VCaP (cell line): ENCODE data around the gene IFNL1.

Source experiments
- H3K27ac ChIP-seq: fragments of 450-650 bp; 2 replicates; pipeline ENCODE4 v1.5.1; 2017
- CTCF ChIP-seq: fragments of 450-650 bp; conservative IDR thresholded peaks from 2 replicates; pipeline ENCODE4 v1.5.1; 2017; ENCODE audit warnings: mild to moderate bottlenecking, moderate library complexity

IFNL1 gene

GRCh38 chr19:39324242-39324842, 28.1 kb downstream of the IFNL1 start:
- H3K27ac ChIP-seq, result no peak overlapping the region

GRCh38 chr19:39325778-39326665, 29.8 kb downstream of the IFNL1 start:
- no peak overlapping the region for H3K27ac ChIP-seq
- TF ChIP-seq CTCF, result no peak

More at GRCh38 chr19:39324242-39324842, 28.1 kb downstream of the IFNL1 start:
- TF ChIP-seq CTCF, result no peak

- H3K27ac ChIP-seq, result no peak overlapping the region
- no peak for TF ChIP-seq CTCF
Observed at GRCh38 chr19:39327363-39328045, 31.3 kb downstream of the IFNL1 start.

- peak; percentile 97 for TF ChIP-seq CTCF
- H3K27ac ChIP-seq, result no peak overlapping the region
Observed at GRCh38 chr19:39328046-39328705, 32.0 kb downstream of the IFNL1 start.

GRCh38 chr19:39329948-39330347, 33.7 kb downstream of the IFNL1 start:
- no peak for TF ChIP-seq CTCF
- no peak overlapping the region for H3K27ac ChIP-seq

GRCh38 chr19:39332293-39332692, 36.1 kb downstream of the IFNL1 start:
- TF ChIP-seq CTCF, result no peak
- H3K27ac ChIP-seq, result peak overlapping the region; percentile 48

- H3K27ac ChIP-seq, result peak overlapping the region; percentile 48
Observed at GRCh38 chr19:39332738-39333137, 36.5 kb downstream of the IFNL1 start.
